ENCODE measurements around the gene H6PD.

The H6PD gene

GRCh38 chr1:9275567-9276034, 41.0 kb downstream of the H6PD start:
- H2AFZ ChIP-seq (ENCODE audit: low read depth, low read length) = no peak overlapping the region
- no peaks in the 10 kb centered on the region for H3K79me2 ChIP-seq (ENCODE audit: low read length)
- no peak for TF ChIP-seq EZH2phosphoT487 (IDR thresholded peaks at IDR 0.05; ENCODE audit: low read depth)
- TF ChIP-seq, protein P1, sequence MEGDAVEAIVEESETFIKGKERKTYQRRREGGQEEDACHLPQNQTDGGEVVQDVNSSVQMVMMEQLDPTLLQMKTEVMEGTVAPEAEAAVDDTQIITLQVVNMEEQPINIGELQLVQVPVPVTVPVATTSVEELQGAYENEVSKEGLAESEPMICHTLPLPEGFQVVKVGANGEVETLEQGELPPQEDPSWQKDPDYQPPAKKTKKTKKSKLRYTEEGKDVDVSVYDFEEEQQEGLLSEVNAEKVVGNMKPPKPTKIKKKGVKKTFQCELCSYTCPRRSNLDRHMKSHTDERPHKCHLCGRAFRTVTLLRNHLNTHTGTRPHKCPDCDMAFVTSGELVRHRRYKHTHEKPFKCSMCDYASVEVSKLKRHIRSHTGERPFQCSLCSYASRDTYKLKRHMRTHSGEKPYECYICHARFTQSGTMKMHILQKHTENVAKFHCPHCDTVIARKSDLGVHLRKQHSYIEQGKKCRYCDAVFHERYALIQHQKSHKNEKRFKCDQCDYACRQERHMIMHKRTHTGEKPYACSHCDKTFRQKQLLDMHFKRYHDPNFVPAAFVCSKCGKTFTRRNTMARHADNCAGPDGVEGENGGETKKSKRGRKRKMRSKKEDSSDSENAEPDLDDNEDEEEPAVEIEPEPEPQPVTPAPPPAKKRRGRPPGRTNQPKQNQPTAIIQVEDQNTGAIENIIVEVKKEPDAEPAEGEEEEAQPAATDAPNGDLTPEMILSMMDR (IDR thresholded peaks at IDR 0.05; ENCODE audit: low read depth, low read length) = no peak
- H3K4me1 ChIP-seq (ENCODE audit: low read length) = peaks cover 20% of the 10 kb centered on the region
- no peaks in the 10 kb centered on the region for H3K9me3 ChIP-seq (ENCODE audit: insufficient read depth, low read length)
- peak overlapping the region; percentile 50 for H3K4me3 ChIP-seq (ENCODE audit: low read length)
- H3K36me3 ChIP-seq (replicated peaks; ENCODE audit: low read depth, low read length) = no peaks in the 10 kb centered on the region
- no peak overlapping the region for H3K27ac ChIP-seq (ENCODE audit: low read length)
- H3K27me3 ChIP-seq (ENCODE audit: low read depth, low read length) = no peaks in the 10 kb centered on the region
- peak overlapping the region; percentile 81 for H3K4me2 ChIP-seq (ENCODE audit: low read length)
- H3K9ac ChIP-seq (ENCODE audit: low read length) = no peak overlapping the region
- no peaks in the 10 kb centered on the region for H4K20me1 ChIP-seq (ENCODE audit: insufficient read depth, low read length)

DNA sequence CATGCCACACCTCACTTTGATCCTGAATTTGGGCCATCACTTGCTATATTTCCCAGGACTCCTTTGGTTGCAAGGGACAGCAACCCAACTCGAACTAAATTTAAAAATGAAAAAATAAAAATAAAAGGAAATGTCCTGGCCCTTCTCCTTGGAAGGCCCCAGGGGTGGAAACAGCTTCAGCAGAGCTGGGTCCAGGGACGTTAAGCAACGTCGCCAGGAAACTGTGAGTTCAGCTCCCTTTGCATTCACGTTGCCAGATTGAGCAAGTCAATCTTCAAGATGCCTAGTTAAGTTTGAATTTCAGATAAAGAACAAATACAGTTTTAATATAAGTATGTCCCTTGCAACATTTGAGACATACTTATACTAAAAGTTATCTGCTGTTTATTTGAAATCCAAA, 43.5 kb downstream of the H6PD start:
- Histone ChIP-seq H3K79me2 (ENCODE audit: low read length) (no peaks in the 10 kb centered on the region), H3K9ac (ENCODE audit: low read length) (no peak overlapping the region), H3K4me1 (ENCODE audit: low read length) (peaks cover 21% of the 10 kb centered on the region), H3K4me3 (ENCODE audit: low read length) (no peak overlapping the region), H3K9me3 (ENCODE audit: insufficient read depth, low read length) (no peaks in the 10 kb centered on the region), H3K4me2 (ENCODE audit: low read length) (no peak overlapping the region), H3K36me3 (replicated peaks; ENCODE audit: low read depth, low read length) (no peaks in the 10 kb centered on the region), H3K27me3 (ENCODE audit: low read depth, low read length) (no peaks in the 10 kb centered on the region), H4K20me1 (ENCODE audit: insufficient read depth, low read length) (no peaks in the 10 kb centered on the region), H2AFZ (ENCODE audit: low read depth, low read length) (no peak overlapping the region), H3K27ac (ENCODE audit: low read length) (no peak overlapping the region)
- no peak for TF ChIP-seq EZH2phosphoT487 (IDR thresholded peaks at IDR 0.05; ENCODE audit: low read depth)
- TF ChIP-seq, protein P1 (IDR thresholded peaks at IDR 0.05; ENCODE audit: low read depth, low read length) = no peak

DNA sequence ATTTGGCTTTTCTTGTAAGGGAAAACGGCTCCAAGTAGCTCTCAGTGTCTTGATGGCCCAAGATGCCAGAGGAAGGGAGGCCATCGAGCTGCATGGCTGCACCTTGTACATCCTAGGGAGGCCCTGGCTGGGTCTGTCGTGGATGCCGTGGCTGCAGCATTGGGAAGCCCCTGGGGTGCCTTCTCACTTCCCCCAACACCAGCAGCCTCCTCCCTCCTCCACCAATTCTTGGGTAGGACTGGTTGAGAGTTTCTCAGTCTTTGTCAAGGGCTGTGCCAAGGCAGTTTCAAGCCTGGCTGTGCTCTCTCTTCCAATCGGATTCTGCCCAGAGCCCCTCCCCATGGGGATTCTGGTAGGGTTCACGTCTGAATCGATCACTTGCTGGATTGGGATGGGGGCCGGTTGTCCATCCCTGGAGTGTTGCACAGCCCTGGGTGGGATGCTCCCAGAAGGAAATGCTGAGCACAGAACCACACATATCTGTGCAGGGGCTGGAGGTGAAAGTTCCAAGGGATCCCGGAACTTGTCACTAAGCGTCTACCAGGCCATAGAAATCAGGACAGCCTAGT, 44.1 kb downstream of the H6PD start:
- Histone ChIP-seq H3K79me2 (ENCODE audit: low read length) (no peaks in the 10 kb centered on the region), H3K27me3 (ENCODE audit: low read depth, low read length) (no peaks in the 10 kb centered on the region), H3K36me3 (replicated peaks; ENCODE audit: low read depth, low read length) (no peaks in the 10 kb centered on the region), H3K4me2 (ENCODE audit: low read length) (no peak overlapping the region), H3K9ac (ENCODE audit: low read length) (no peak overlapping the region), H3K27ac (ENCODE audit: low read length) (no peak overlapping the region), H2AFZ (ENCODE audit: low read depth, low read length) (no peak overlapping the region), H3K4me1 (ENCODE audit: low read length) (peaks cover 21% of the 10 kb centered on the region), H3K9me3 (ENCODE audit: insufficient read depth, low read length) (no peaks in the 10 kb centered on the region), H3K4me3 (ENCODE audit: low read length) (no peak overlapping the region), H4K20me1 (ENCODE audit: insufficient read depth, low read length) (no peaks in the 10 kb centered on the region)
- TF ChIP-seq, protein P1 (IDR thresholded peaks at IDR 0.05; ENCODE audit: low read depth, low read length) = no peak
- TF ChIP-seq EZH2phosphoT487 (IDR thresholded peaks at IDR 0.05; ENCODE audit: low read depth) = no peak

DNA sequence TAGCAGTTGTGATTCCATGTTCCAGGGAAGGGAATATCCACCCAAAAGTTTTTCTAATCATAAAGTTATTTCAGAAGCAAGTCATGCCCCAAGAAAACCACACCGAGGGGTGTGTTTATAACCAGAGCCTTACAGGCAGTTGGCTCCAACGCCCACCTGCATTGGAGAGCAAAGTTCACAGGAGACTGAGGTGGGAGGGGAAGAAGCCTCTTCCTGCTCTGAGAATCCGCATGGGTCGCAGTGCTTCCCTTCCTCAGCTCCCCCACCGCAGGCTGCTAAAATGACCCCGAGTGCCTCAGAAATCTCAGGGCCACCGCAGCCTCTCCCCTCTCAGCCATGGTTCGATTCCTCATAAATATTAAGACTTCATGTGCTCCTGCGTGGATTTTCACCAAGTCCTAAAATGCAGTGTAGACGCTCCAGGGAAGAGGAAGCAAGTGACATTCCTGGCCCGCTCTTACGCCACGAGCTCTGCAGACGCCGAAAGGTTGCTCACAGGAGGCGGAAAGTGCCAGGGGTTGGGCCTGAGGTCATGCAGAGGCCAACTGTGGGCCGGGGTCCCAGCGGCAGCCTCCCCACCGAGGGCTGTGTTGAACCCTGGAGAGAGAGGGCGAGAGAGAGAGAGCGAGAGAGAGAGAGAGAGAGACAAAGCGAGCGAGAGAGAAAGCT, 44.7 kb downstream of the H6PD start:
- no peaks in the 10 kb centered on the region for H3K36me3 ChIP-seq (replicated peaks; ENCODE audit: low read depth, low read length)
- no peaks in the 10 kb centered on the region for H3K27me3 ChIP-seq (ENCODE audit: low read depth, low read length)
- H4K20me1 ChIP-seq (ENCODE audit: insufficient read depth, low read length) = no peaks in the 10 kb centered on the region
- no peak overlapping the region for H3K4me3 ChIP-seq (ENCODE audit: low read length)
- no peak overlapping the region for H2AFZ ChIP-seq (ENCODE audit: low read depth, low read length)
- H3K4me2 ChIP-seq (ENCODE audit: low read length) = no peak overlapping the region
- TF ChIP-seq EZH2phosphoT487 (IDR thresholded peaks at IDR 0.05; ENCODE audit: low read depth) = no peak
- TF ChIP-seq, protein P1 (IDR thresholded peaks at IDR 0.05; ENCODE audit: low read depth, low read length) = no peak
- no peak overlapping the region for H3K27ac ChIP-seq (ENCODE audit: low read length)
- H3K9me3 ChIP-seq (ENCODE audit: insufficient read depth, low read length) = no peaks in the 10 kb centered on the region
- H3K9ac ChIP-seq (ENCODE audit: low read length) = no peak overlapping the region
- H3K79me2 ChIP-seq (ENCODE audit: low read length) = no peaks in the 10 kb centered on the region
- H3K4me1 ChIP-seq (ENCODE audit: low read length) = peaks cover 21% of the 10 kb centered on the region
